CD4-positive, alpha-beta memory T cell (primary cell): ENCODE data around the gene SCN5A. TPM values are rescaled to one million over a fixed set of nuclear protein-coding genes. Genes with fewer than 3 reads are reported as not detected.

ENCODE experiments used
- CTCF ChIA-PET: fragments of 350-600 bp; sonication (Branson Sonifier 250); formaldehyde crosslinking; loops from one replicate; lab custom pipeline; 2021; ENCODE audit warnings: inconsistent platforms; ENCODE audit not compliant: partially characterized antibody; lab: Charles Lee
- POLR2A ChIA-PET: fragments of 350-600 bp; sonication (Branson Sonifier 250); formaldehyde crosslinking; loops from one replicate; lab custom pipeline; 2021; ENCODE audit not compliant: partially characterized antibody; lab: Charles Lee
- DNase-seq, 5 donors: peaks; one replicate each; pipeline versions ENCODE4 v3.0.0 to v3.0.0-alpha.2; 2020 to 2022; ENCODE audit warnings: mixed read lengths in 1 of 5
- H3K27ac ChIP-seq: one replicate; pipeline ENCODE4 v1.7.0; 2013; ENCODE audit warnings: low read depth, low read length
- H3K27me3 ChIP-seq: 2 replicates; pipeline ENCODE4 v1.7.0; 2013; ENCODE audit warnings: mild to moderate bottlenecking, low read length, moderate library complexity; ENCODE audit not compliant: insufficient read depth
- H3K36me3 ChIP-seq: 2 replicates; pipeline ENCODE4 v1.7.0; 2013; ENCODE audit warnings: mild to moderate bottlenecking, low read length, moderate library complexity; ENCODE audit not compliant: insufficient read depth
- H3K4me1 ChIP-seq: 2 replicates; pipeline ENCODE4 v1.7.0; 2013; ENCODE audit warnings: mild to moderate bottlenecking, low read length, moderate library complexity; ENCODE audit not compliant: insufficient read depth
- H3K4me3 ChIP-seq, 2 donors: one replicate each; pipeline ENCODE4 v1.7.0; 2013; ENCODE audit warnings: low read length in 2 of 2, mild to moderate bottlenecking in 1 of 2
- H3K9me3 ChIP-seq, 2 donors: one replicate each; pipeline ENCODE4 v1.7.0; 2013; ENCODE audit warnings: low read length in 2 of 2, control low read depth in 1 of 2; ENCODE audit not compliant: control insufficient read depth in 1 of 2
- H3K27ac Mint-ChIP-seq, 7 donors: one replicate each; pipeline ENCODE4 v1.8.0; 2020 to 2021; ENCODE audit warnings: mixed read lengths in 7 of 7, mild to moderate bottlenecking in 6 of 7, inconsistent platforms in 3 of 7, moderate library complexity in 3 of 7
- H3K27me3 Mint-ChIP-seq, 2 donors: one replicate each; pipeline ENCODE4 v1.8.0; 2020 to 2021; ENCODE audit warnings: mixed read lengths in 2 of 2
- H3K36me3 Mint-ChIP-seq, 2 donors: one replicate each; pipeline ENCODE4 v1.8.0; 2020 to 2021; ENCODE audit warnings: mixed read lengths in 2 of 2, inconsistent platforms in 1 of 2, mild to moderate bottlenecking in 1 of 2
- H3K4me1 Mint-ChIP-seq, 4 donors: one replicate each; pipeline ENCODE4 v1.8.0; 2020 to 2021; ENCODE audit warnings: mixed read lengths in 4 of 4, mild to moderate bottlenecking in 1 of 4
- H3K4me3 Mint-ChIP-seq, 8 donors: one replicate each; pipeline ENCODE4 v1.8.0; 2020 to 2021; ENCODE audit warnings: mixed read lengths in 8 of 8, mild to moderate bottlenecking in 7 of 8, moderate library complexity in 6 of 8, inconsistent platforms in 3 of 8
- H3K9me3 Mint-ChIP-seq, 8 donors: one replicate each; pipeline ENCODE4 v1.8.0; 2020 to 2021; ENCODE audit warnings: mixed read lengths in 8 of 8, mild to moderate bottlenecking in 5 of 8, inconsistent platforms in 3 of 8, moderate library complexity in 1 of 8
- intact Hi-C: fragments of 100-400 bp; cut with micrococcal nuclease; formaldehyde crosslinking; loops from one replicate; pipeline ENCODE4 v1.15.1; 2023
- polyA plus RNA-seq, 2 donors: library from polyadenylated mRNA; unstranded; fragments of 300-500 nt; fragmentation: Illumina TruSeq; gene quantifications; one replicate each; pipeline ENCODE4 v1.2.3, GENCODE V29; 2021
- total RNA-seq, 2 experiments: library from RNA; stranded (reverse); gene quantifications; one replicate each; pipeline ENCODE4 v1.2.3, GENCODE V29; 2021

Gene SCN5A
- total and polyA plus RNA-seq, 4 experiments from 2014 or later = 0.12 to 0.47 TPM; not detected in 2

GRCh38 chr3:38604246-38604645 lies 45.2 kb downstream of the SCN5A start:
- Histone ChIP-seq H3K36me3 (no peaks in the 10 kb centered on the region), H3K9me3 (no peaks in the 10 kb centered on the region), H3K27ac (no peak overlapping the region), H3K4me1 (no peaks in the 10 kb centered on the region), H3K4me3 (no peak overlapping the region), H3K27me3 (no peaks in the 10 kb centered on the region)
- CTCF ChIA-PET = interaction anchor here (0.6 kb wide), 1 partner anchor 306 kb away, joined by 3 read pairs; no protein-coding TSS in a partner anchor
- Mint-ChIP-seq H3K27ac (no peak overlapping the region), H3K9me3 (peaks cover 0 to 3% (median 0%) of the 10 kb centered on the region in 8 donors), H3K4me3 (no peak overlapping the region), H3K27me3 (peaks cover 0 to 3% of the 10 kb centered on the region in 2 donors), H3K4me1 (no peaks in the 10 kb centered on the region), H3K36me3 (no peaks in the 10 kb centered on the region)
- no peak for DNase-seq
- POLR2A ChIA-PET = no interaction called here
- intact Hi-C loops = no loop called here

GRCh38 chr3:38603731-38604131 lies 45.8 kb downstream of the SCN5A start:
- Mint-ChIP-seq H3K4me1 (no peaks in the 10 kb centered on the region), H3K4me3 (no peak overlapping the region), H3K27me3 (peaks cover 0 to 4% of the 10 kb centered on the region in 2 donors), H3K36me3 (no peaks in the 10 kb centered on the region), H3K9me3 (peaks cover 0 to 3% (median 0%) of the 10 kb centered on the region in 8 donors), H3K27ac (no peak overlapping the region)
- ChIA-PET POLR2A (no interaction called here), CTCF (interaction anchor here (0.6 kb wide), 1 partner anchor 306 kb away, joined by 3 read pairs; no protein-coding TSS in a partner anchor)
- intact Hi-C loops = no loop called here
- H3K27ac ChIP-seq = no peak overlapping the region
- H3K36me3 ChIP-seq = no peaks in the 10 kb centered on the region
- H3K4me1 ChIP-seq = no peaks in the 10 kb centered on the region
- H3K9me3 ChIP-seq = no peaks in the 10 kb centered on the region
- H3K27me3 ChIP-seq = no peaks in the 10 kb centered on the region
- H3K4me3 ChIP-seq = no peak overlapping the region
- DNase-seq = no peak

GRCh38 chr3:38602576-38603250 lies 46.8 kb downstream of the SCN5A start:
- Histone ChIP-seq H3K9me3 (no peaks in the 10 kb centered on the region), H3K27me3 (no peaks in the 10 kb centered on the region), H3K36me3 (no peaks in the 10 kb centered on the region), H3K4me1 (no peaks in the 10 kb centered on the region), H3K27ac (no peak overlapping the region), H3K4me3 (no peak overlapping the region)
- DNase-seq = no peak
- ChIA-PET CTCF (no interaction called here), POLR2A (no interaction called here)
- Mint-ChIP-seq H3K27ac (no peak overlapping the region), H3K27me3 (peaks cover 5 to 12% of the 10 kb centered on the region in 2 donors), H3K9me3 (peaks cover 0 to 3% (median 0%) of the 10 kb centered on the region in 8 donors), H3K4me1 (no peaks in the 10 kb centered on the region), H3K4me3 (no peak overlapping the region), H3K36me3 (no peaks in the 10 kb centered on the region)
- intact Hi-C loops = no loop called here

GRCh38 chr3:38601956-38602550 lies 47.4 kb downstream of the SCN5A start:
- DNase-seq = no peak
- no peaks in the 10 kb centered on the region for H3K36me3 Mint-ChIP-seq
- Histone ChIP-seq H3K4me3 (no peak overlapping the region), H3K9me3 (no peaks in the 10 kb centered on the region), H3K4me1 (no peaks in the 10 kb centered on the region), H3K27me3 (no peaks in the 10 kb centered on the region), H3K27ac (no peak overlapping the region), H3K36me3 (no peaks in the 10 kb centered on the region)
- POLR2A ChIA-PET = no interaction called here
- H3K4me1 Mint-ChIP-seq = no peaks in the 10 kb centered on the region
- H3K27ac Mint-ChIP-seq = no peak overlapping the region
- no peak overlapping the region for H3K4me3 Mint-ChIP-seq
- peaks cover 0 to 3% (median 0%) of the 10 kb centered on the region in 8 donors for H3K9me3 Mint-ChIP-seq
- CTCF ChIA-PET = no interaction called here
- H3K27me3 Mint-ChIP-seq = peaks cover 12 to 16% of the 10 kb centered on the region in 2 donors
- intact Hi-C loops = no loop called here

GRCh38 chr3:38600551-38600950 lies 48.9 kb downstream of the SCN5A start:
- Mint-ChIP-seq H3K9me3 (peaks cover 0 to 3% (median 0%) of the 10 kb centered on the region in 8 donors), H3K4me3 (no peak overlapping the region), H3K36me3 (no peaks in the 10 kb centered on the region), H3K27me3 (peaks cover 14 to 19% of the 10 kb centered on the region in 2 donors), H3K4me1 (no peaks in the 10 kb centered on the region), H3K27ac (no peak overlapping the region)
- Histone ChIP-seq H3K27me3 (no peaks in the 10 kb centered on the region), H3K4me1 (no peaks in the 10 kb centered on the region), H3K4me3 (no peak overlapping the region), H3K27ac (no peak overlapping the region), H3K36me3 (no peaks in the 10 kb centered on the region), H3K9me3 (no peaks in the 10 kb centered on the region)
- DNase-seq = no peak
- intact Hi-C loops = no loop called here
- ChIA-PET CTCF (no interaction called here), POLR2A (interaction anchor here (0.6 kb wide), 1 partner anchor 88 kb away, joined by 3 read pairs; no protein-coding TSS in a partner anchor)

- H3K27me3 Mint-ChIP-seq = peaks cover 14 to 19% of the 10 kb centered on the region in 2 donors
- Histone ChIP-seq H3K9me3 (no peaks in the 10 kb centered on the region), H3K27ac (no peak overlapping the region), H3K4me3 (no peak overlapping the region), H3K4me1 (no peaks in the 10 kb centered on the region), H3K27me3 (no peaks in the 10 kb centered on the region), H3K36me3 (no peaks in the 10 kb centered on the region)
- peaks cover 0 to 3% (median 0%) of the 10 kb centered on the region in 8 donors for H3K9me3 Mint-ChIP-seq
- no peak for DNase-seq
- H3K4me3 Mint-ChIP-seq = no peak overlapping the region
- H3K36me3 Mint-ChIP-seq = no peaks in the 10 kb centered on the region
- no peaks in the 10 kb centered on the region for H3K4me1 Mint-ChIP-seq
- CTCF ChIA-PET = no interaction called here
- no peak overlapping the region for H3K27ac Mint-ChIP-seq
- POLR2A ChIA-PET = no interaction called here
- intact Hi-C loops = no loop called here
Measured at GRCh38 chr3:38599886-38600285, 49.6 kb downstream of the SCN5A start.

GRCh38 chr3:38598791-38599190 lies 50.7 kb downstream of the SCN5A start:
- Mint-ChIP-seq H3K4me3 (no peak overlapping the region), H3K9me3 (peaks cover 0 to 3% (median 0%) of the 10 kb centered on the region in 8 donors), H3K36me3 (no peaks in the 10 kb centered on the region), H3K27me3 (peaks cover 15 to 19% of the 10 kb centered on the region in 2 donors), H3K27ac (no peak overlapping the region), H3K4me1 (no peaks in the 10 kb centered on the region)
- no peak overlapping the region for H3K4me3 ChIP-seq
- H3K4me1 ChIP-seq = no peaks in the 10 kb centered on the region
- H3K27me3 ChIP-seq = no peaks in the 10 kb centered on the region
- H3K36me3 ChIP-seq = no peaks in the 10 kb centered on the region
- ChIA-PET CTCF (no interaction called here), POLR2A (no interaction called here)
- H3K9me3 ChIP-seq = no peaks in the 10 kb centered on the region
- DNase-seq = no peak
- no peak overlapping the region for H3K27ac ChIP-seq
- intact Hi-C loops = no loop called here
